IMR-90 (cell line): ENCODE data around the gene TCERG1L.

Source experiments
- CEBPB ChIP-seq: IDR thresholded peaks from 2 replicates; pipeline ENCODE4 v1.6.1; 2012; ENCODE audit warnings: low read depth, low read length, improper control_type of control experiment
- CHD1 ChIP-seq: IDR thresholded peaks from 2 replicates; pipeline ENCODE4 v1.6.1; 2012; ENCODE audit warnings: low read depth, low read length, improper control_type of control experiment
- CTCF ChIP-seq: conservative IDR thresholded peaks from 2 replicates; pipeline ENCODE4 v1.5.1; 2012; ENCODE audit warnings: mild to moderate bottlenecking, low read depth, low read length, improper control_type of control experiment
- FOS ChIP-seq: fragments of 150-350 bp; IDR thresholded peaks from 2 replicates; pipeline ENCODE4 v1.6.1; 2016; ENCODE audit warnings: low read depth, low read length
- MXI1 ChIP-seq: IDR thresholded peaks from 2 replicates; pipeline ENCODE4 v1.6.1; 2012; ENCODE audit warnings: low read depth, mild to moderate bottlenecking, low read length, moderate library complexity, borderline replicate concordance
- POLR2A ChIP-seq: IDR thresholded peaks from 2 replicates; pipeline ENCODE4 v1.6.1; 2012; ENCODE audit warnings: mild to moderate bottlenecking, low read depth, low read length
- RAD21 ChIP-seq: IDR thresholded peaks from 2 replicates; pipeline ENCODE4 v1.6.1; 2012; ENCODE audit warnings: low read length, improper control_type of control experiment
- RCOR1 ChIP-seq: IDR thresholded peaks from 2 replicates; pipeline ENCODE4 v1.6.1; 2012; ENCODE audit warnings: mild to moderate bottlenecking, low read length, improper control_type of control experiment; ENCODE audit not compliant: insufficient replicate concordance
- SMC3 ChIP-seq: fragments of 150-350 bp; IDR thresholded peaks from 2 replicates; pipeline ENCODE4 v1.6.1; 2016; ENCODE audit warnings: low read depth, mild to moderate bottlenecking, antibody characterized with exemption, low read length, moderate library complexity
- USF2 ChIP-seq: fragments of 150-350 bp; IDR thresholded peaks from 2 replicates; pipeline ENCODE4 v1.6.1; 2017; ENCODE audit warnings: mild to moderate bottlenecking, antibody characterized with exemption, low read length, low read depth
- TF ChIP-seq, protein P1 (sequence below): fragments of 150-350 bp; IDR thresholded peaks from 2 replicates; pipeline ENCODE4 v1.6.1; 2016; ENCODE audit warnings: low read depth, mild to moderate bottlenecking, low read length, moderate library complexity, borderline replicate concordance

GRCh38 chr10:131288648-131289047 is 22.9 kb downstream of the TCERG1L start:
- TF ChIP-seq SMC3 (no peak), RCOR1 (no peak), CTCF (no peak), CHD1 (no peak), POLR2A (no peak), CEBPB (no peak), MXI1 (no peak), FOS (no peak), USF2 (no peak), RAD21 (no peak)
- TF ChIP-seq, protein P1, sequence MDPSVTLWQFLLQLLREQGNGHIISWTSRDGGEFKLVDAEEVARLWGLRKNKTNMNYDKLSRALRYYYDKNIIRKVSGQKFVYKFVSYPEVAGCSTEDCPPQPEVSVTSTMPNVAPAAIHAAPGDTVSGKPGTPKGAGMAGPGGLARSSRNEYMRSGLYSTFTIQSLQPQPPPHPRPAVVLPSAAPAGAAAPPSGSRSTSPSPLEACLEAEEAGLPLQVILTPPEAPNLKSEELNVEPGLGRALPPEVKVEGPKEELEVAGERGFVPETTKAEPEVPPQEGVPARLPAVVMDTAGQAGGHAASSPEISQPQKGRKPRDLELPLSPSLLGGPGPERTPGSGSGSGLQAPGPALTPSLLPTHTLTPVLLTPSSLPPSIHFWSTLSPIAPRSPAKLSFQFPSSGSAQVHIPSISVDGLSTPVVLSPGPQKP = no peak
